ENCODE measurements around the gene ZNF512.
"Not testable (repeated sequence)": the region's sequence is repeated elsewhere in the genome, so short reads cannot be mapped to it uniquely, and the experiment has no call there.

ZNF512 gene

GRCh38 chr2:27582129-27582694 is 630 bp upstream of the ZNF512 start:
- in situ Hi-C loops (cut with MboI; ENCODE audit: low sequenced_read_pairs): no loop called here

- in situ Hi-C loops (cut with MboI; ENCODE audit: low sequenced_read_pairs): no loop called here
These were observed 611 bp downstream of the ZNF512 start for GRCh38 chr2:27583390-27583915.

GRCh38 chr2:27584597-27584996 is 1.8 kb downstream of the ZNF512 start:
- in situ Hi-C loops (cut with MboI; ENCODE audit: low sequenced_read_pairs): no loop called here

- in situ Hi-C loops (cut with MboI; ENCODE audit: low sequenced_read_pairs): no loop called here
These were observed 4.2 kb downstream of the ZNF512 start for GRCh38 chr2:27587025-27587424.

- in situ Hi-C loops (cut with MboI; ENCODE audit: low sequenced_read_pairs): no loop called here
These were observed 5.5 kb downstream of the ZNF512 start for GRCh38 chr2:27588308-27588707.

GRCh38 chr2:27591745-27592144 is 8.9 kb downstream of the ZNF512 start:
- in situ Hi-C loops (cut with MboI; ENCODE audit: low sequenced_read_pairs): no loop called here

GRCh38 chr2:27593240-27593639 is 10.4 kb downstream of the ZNF512 start:
- in situ Hi-C loops (cut with MboI; ENCODE audit: low sequenced_read_pairs): no loop called here

- in situ Hi-C loops (cut with MboI; ENCODE audit: low sequenced_read_pairs): not testable (repeated sequence)
These were observed 11.3 kb downstream of the ZNF512 start for GRCh38 chr2:27594020-27594703.

GRCh38 chr2:27595412-27595811 is 12.6 kb downstream of the ZNF512 start:
- in situ Hi-C loops (cut with MboI; ENCODE audit: low sequenced_read_pairs): not testable (repeated sequence)

GRCh38 chr2:27596627-27597026 is 13.8 kb downstream of the ZNF512 start:
- in situ Hi-C loops (cut with MboI; ENCODE audit: low sequenced_read_pairs): no loop called here

GRCh38 chr2:27606611-27607010 is 23.8 kb downstream of the ZNF512 start:
- in situ Hi-C loops (cut with MboI; ENCODE audit: low sequenced_read_pairs): no loop called here

- in situ Hi-C loops (cut with MboI; ENCODE audit: low sequenced_read_pairs): no loop called here
These were observed 31.1 kb downstream of the ZNF512 start for GRCh38 chr2:27613985-27614384.

GRCh38 chr2:27615316-27615715 is 32.5 kb downstream of the ZNF512 start:
- in situ Hi-C loops (cut with MboI; ENCODE audit: low sequenced_read_pairs): no loop called here

- in situ Hi-C loops (cut with MboI; ENCODE audit: low sequenced_read_pairs): no loop called here
These were observed 38.7 kb downstream of the ZNF512 start for GRCh38 chr2:27621524-27621923.

- in situ Hi-C loops (cut with MboI; ENCODE audit: low sequenced_read_pairs): no loop called here
These were observed 40.1 kb downstream of the ZNF512 start for GRCh38 chr2:27622921-27623384.

- in situ Hi-C loops (cut with MboI; ENCODE audit: low sequenced_read_pairs): no loop called here
These were observed 42.1 kb downstream of the ZNF512 start for GRCh38 chr2:27624943-27625342.

GRCh38 chr2:27626323-27626722 is 43.5 kb downstream of the ZNF512 start:
- in situ Hi-C loops (cut with MboI; ENCODE audit: low sequenced_read_pairs): not testable (repeated sequence)

GRCh38 chr2:27626921-27627320 is 44.1 kb downstream of the ZNF512 start:
- in situ Hi-C loops (cut with MboI; ENCODE audit: low sequenced_read_pairs): not testable (repeated sequence)

- in situ Hi-C loops (cut with MboI; ENCODE audit: low sequenced_read_pairs): no loop called here
These were observed 45.3 kb downstream of the ZNF512 start for GRCh38 chr2:27627963-27628766.

- in situ Hi-C loops (cut with MboI; ENCODE audit: low sequenced_read_pairs): no loop called here
These were observed 46.2 kb downstream of the ZNF512 start, which contains the start of the genes CCDC121 and GPN1 for GRCh38 chr2:27628767-27629709. TSS of gene CCDC121 (minus strand) at chr2:27629012. CDS start at chr2:27627799, 1,213 bp downstream. TSS of gene GPN1 (plus strand) at chr2:27629050. CDS start at chr2:27629059, 9 bp downstream.

Data from HL-60/S4 treated with retinoic acid at 250 ng/mL for 4 days and 3 days (cell line).